HL-60 (cell line): ENCODE measurements around the gene MPST.

Experiments
- DNase-seq, 2 experiments: peaks; one replicate each; pipeline ENCODE4 v3.0.0-alpha.2; 2010 to 2020; ENCODE audit warnings: low read depth in 1 of 2, low spot score in 1 of 2
- H3K27ac ChIP-seq: fragments of 250-450 bp; sonication (Bioruptor Pico); replicated peaks from 2 replicates; pipeline ENCODE4 v1.5.1; 2020; ENCODE audit warnings: mild to moderate bottlenecking, moderate library complexity
- H3K27me3 ChIP-seq: fragments of 250-450 bp; sonication (Bioruptor Pico); 2 replicates; pipeline ENCODE4 v1.5.1; 2021; ENCODE audit warnings: mild to moderate bottlenecking, moderate library complexity; ENCODE audit not compliant: insufficient read depth, poor library complexity, severe bottlenecking
- H3K4me3 ChIP-seq: replicated peaks from 2 replicates; pipeline ENCODE4 v1.5.1; 2011; ENCODE audit warnings: mild to moderate bottlenecking, control low read depth, low read length; ENCODE audit not compliant: insufficient read depth
- GABPA ChIP-seq: IDR thresholded peaks from 2 replicates; pipeline ENCODE4 v1.6.1; 2012; ENCODE audit warnings: low read depth
- POLR2AphosphoS5 ChIP-seq: IDR thresholded peaks from 2 replicates; pipeline ENCODE4 v1.6.1; 2012; ENCODE audit warnings: low read depth
- SPI1 ChIP-seq: IDR thresholded peaks from 2 replicates; pipeline ENCODE4 v1.6.1; 2012; ENCODE audit warnings: low read depth, mild to moderate bottlenecking, borderline replicate concordance
- long read RNA-seq: library from polyadenylated mRNA; unstranded; transcript quantifications from one replicate; pipeline ENCODE4 v2.0.0, GENCODE V29; 2020
- TF ChIP-seq, protein P1 (sequence below): IDR thresholded peaks from 2 replicates; pipeline ENCODE4 v1.6.1; 2012; ENCODE audit warnings: low read depth; ENCODE audit not compliant: insufficient replicate concordance
- TF ChIP-seq, protein P2 (sequence below): IDR thresholded peaks from one replicate; pipeline ENCODE4 v1.5.1; 2011; ENCODE audit warnings: low read length, control low read depth, inconsistent platforms; ENCODE audit not compliant: insufficient read depth

MPST gene
- long read RNA-seq, transcript MPST-206 (3 exons, 1,331 nt), result minor isoform, 146 of 612 reads
- long read RNA-seq, transcript MPST-203 (3 exons, 1,345 nt), result major isoform, 279 of 612 reads
- long read RNA-seq, partial matches to known transcripts, result 80 of 612 reads
- long read RNA-seq, other reads (novel, unspliced or antisense), result 97 of 612 reads

GRCh38 chr22:37019309-37020191, at the start of gene MPST, which contains the start of gene TST:
MPST (plus strand) TSS chr22:37019742; CDS start chr22:37019837, 95 bp downstream.
TST (minus strand) TSS chr22:37019447; CDS start chr22:37018732, 715 bp downstream.
- H3K27me3 ChIP-seq, result no peaks in the 10 kb centered on the region
- peak; percentile 74 to 91 for DNase-seq
- H3K4me3 ChIP-seq, result peak within 1 kb of the TSS; percentile 90
- H3K27ac ChIP-seq, result peak within 1 kb of the TSS; percentile 86
- TF ChIP-seq, protein P1, sequence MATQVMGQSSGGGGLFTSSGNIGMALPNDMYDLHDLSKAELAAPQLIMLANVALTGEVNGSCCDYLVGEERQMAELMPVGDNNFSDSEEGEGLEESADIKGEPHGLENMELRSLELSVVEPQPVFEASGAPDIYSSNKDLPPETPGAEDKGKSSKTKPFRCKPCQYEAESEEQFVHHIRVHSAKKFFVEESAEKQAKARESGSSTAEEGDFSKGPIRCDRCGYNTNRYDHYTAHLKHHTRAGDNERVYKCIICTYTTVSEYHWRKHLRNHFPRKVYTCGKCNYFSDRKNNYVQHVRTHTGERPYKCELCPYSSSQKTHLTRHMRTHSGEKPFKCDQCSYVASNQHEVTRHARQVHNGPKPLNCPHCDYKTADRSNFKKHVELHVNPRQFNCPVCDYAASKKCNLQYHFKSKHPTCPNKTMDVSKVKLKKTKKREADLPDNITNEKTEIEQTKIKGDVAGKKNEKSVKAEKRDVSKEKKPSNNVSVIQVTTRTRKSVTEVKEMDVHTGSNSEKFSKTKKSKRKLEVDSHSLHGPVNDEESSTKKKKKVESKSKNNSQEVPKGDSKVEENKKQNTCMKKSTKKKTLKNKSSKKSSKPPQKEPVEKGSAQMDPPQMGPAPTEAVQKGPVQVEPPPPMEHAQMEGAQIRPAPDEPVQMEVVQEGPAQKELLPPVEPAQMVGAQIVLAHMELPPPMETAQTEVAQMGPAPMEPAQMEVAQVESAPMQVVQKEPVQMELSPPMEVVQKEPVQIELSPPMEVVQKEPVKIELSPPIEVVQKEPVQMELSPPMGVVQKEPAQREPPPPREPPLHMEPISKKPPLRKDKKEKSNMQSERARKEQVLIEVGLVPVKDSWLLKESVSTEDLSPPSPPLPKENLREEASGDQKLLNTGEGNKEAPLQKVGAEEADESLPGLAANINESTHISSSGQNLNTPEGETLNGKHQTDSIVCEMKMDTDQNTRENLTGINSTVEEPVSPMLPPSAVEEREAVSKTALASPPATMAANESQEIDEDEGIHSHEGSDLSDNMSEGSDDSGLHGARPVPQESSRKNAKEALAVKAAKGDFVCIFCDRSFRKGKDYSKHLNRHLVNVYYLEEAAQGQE, result peak; percentile 23
- no peak for TF ChIP-seq GABPA

- no peak for DNase-seq
- H3K27ac ChIP-seq, result no peak overlapping the region
- TF ChIP-seq GABPA, result no peak
- TF ChIP-seq, protein P2, sequence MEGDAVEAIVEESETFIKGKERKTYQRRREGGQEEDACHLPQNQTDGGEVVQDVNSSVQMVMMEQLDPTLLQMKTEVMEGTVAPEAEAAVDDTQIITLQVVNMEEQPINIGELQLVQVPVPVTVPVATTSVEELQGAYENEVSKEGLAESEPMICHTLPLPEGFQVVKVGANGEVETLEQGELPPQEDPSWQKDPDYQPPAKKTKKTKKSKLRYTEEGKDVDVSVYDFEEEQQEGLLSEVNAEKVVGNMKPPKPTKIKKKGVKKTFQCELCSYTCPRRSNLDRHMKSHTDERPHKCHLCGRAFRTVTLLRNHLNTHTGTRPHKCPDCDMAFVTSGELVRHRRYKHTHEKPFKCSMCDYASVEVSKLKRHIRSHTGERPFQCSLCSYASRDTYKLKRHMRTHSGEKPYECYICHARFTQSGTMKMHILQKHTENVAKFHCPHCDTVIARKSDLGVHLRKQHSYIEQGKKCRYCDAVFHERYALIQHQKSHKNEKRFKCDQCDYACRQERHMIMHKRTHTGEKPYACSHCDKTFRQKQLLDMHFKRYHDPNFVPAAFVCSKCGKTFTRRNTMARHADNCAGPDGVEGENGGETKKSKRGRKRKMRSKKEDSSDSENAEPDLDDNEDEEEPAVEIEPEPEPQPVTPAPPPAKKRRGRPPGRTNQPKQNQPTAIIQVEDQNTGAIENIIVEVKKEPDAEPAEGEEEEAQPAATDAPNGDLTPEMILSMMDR, result no peak
- TF ChIP-seq, protein P1, result no peak
- no peak for TF ChIP-seq POLR2AphosphoS5
- TF ChIP-seq SPI1, result no peak
Measured at GRCh38 chr22:36971341-36972125, 48.0 kb upstream of the MPST start.

DNA sequence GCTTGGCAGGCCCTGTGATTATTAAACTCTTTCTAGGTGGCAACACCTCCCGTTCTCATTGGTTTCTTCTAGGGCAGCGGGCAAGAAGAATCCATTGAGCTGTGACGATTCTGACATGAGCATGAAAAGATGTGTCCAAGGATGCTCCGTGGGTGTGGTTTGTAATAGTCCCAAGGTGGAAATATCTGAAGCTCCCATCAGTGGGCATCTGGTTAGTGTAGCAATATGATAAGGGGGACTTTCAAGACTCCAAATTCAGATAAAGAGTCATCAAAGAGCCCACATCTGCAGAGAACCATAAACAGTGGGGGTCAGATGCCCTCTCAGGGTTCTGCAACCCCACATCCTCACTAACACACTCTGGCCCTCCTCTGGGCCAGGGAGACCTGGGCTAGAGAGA, 42.9 kb upstream of the MPST start:
- TF ChIP-seq GABPA (no peak), SPI1 (no peak), POLR2AphosphoS5 (no peak)
- TF ChIP-seq, protein P2, result no peak
- TF ChIP-seq, protein P1, result no peak
- Histone ChIP-seq H3K4me3 (no peak overlapping the region), H3K27me3 (no peaks in the 10 kb centered on the region)

More at GRCh38 chr22:36971341-36972125, 48.0 kb upstream of the MPST start:
- Histone ChIP-seq H3K4me3 (no peak overlapping the region), H3K27me3 (no peaks in the 10 kb centered on the region)

More for the DNA sequence above, 42.9 kb upstream of the MPST start:
- no peak overlapping the region for H3K27ac ChIP-seq
- no peak for DNase-seq
